ENCODE measurements around the gene CDH2. TPM values are rescaled to one million over a fixed set of nuclear protein-coding genes. Genes with fewer than 3 reads are reported as not detected.

Gene CDH2
- total and polyA plus RNA-seq, 2 experiments from 2014 or later, result 14.7 to 36.9 TPM

- Histone ChIP-seq H3K9me2 (ENCODE audit: insufficient read depth) (no peaks in the 10 kb centered on the region), H3K4me1 (ENCODE audit: insufficient read depth) (peaks cover 52% of the 10 kb centered on the region), H4K20me1 (replicated peaks; ENCODE audit: insufficient read depth) (no peaks in the 10 kb centered on the region), H3K79me2 (replicated peaks; ENCODE audit: insufficient read depth) (no peaks in the 10 kb centered on the region), H3K4me3 (no peak overlapping the region), H3F3A (replicated peaks; ENCODE audit: low read depth) (no peaks in the 10 kb centered on the region), H3K27ac (ENCODE audit: low read depth) (no peak overlapping the region), H3K27me3 (ENCODE audit: insufficient read depth) (no peaks in the 10 kb centered on the region), H3K36me3 (ENCODE audit: insufficient read depth) (no peaks in the 10 kb centered on the region), H3K4me2 (peak overlapping the region; percentile 33; the same call in 1 of the 2 replicates), H2AFZ (no peak overlapping the region)
- Mint-ChIP-seq H3K4me3 (no peak overlapping the region), H3K27ac (peak overlapping the region; percentile 70; the same call in 1 of the 2 replicates), H3K9me3 (no peaks in the 10 kb centered on the region), H3K27me3 (ENCODE audit: insufficient read depth, low read depth, poor library complexity) (no peaks in the 10 kb centered on the region), H3K4me1 (peaks cover 37% of the 10 kb centered on the region), H3K36me3 (ENCODE audit: low read depth) (no peaks in the 10 kb centered on the region)
- no peak for TF ChIP-seq ETS1 (IDR thresholded peaks at IDR 0.05)
- no peak for TF ChIP-seq STAT1 (IDR thresholded peaks at IDR 0.05; ENCODE audit: unreplicated experiment)
- no peak for TF ChIP-seq EZH2phosphoT487 (IDR thresholded peaks at IDR 0.05; ENCODE audit: unreplicated experiment)
- TF ChIP-seq ZNF114 (CRISPR knock-in tag; IDR thresholded peaks at IDR 0.05), result no peak
- TF ChIP-seq ZNF462 (CRISPR knock-in tag; IDR thresholded peaks at IDR 0.05), result no peak
- TF ChIP-seq, protein P1, sequence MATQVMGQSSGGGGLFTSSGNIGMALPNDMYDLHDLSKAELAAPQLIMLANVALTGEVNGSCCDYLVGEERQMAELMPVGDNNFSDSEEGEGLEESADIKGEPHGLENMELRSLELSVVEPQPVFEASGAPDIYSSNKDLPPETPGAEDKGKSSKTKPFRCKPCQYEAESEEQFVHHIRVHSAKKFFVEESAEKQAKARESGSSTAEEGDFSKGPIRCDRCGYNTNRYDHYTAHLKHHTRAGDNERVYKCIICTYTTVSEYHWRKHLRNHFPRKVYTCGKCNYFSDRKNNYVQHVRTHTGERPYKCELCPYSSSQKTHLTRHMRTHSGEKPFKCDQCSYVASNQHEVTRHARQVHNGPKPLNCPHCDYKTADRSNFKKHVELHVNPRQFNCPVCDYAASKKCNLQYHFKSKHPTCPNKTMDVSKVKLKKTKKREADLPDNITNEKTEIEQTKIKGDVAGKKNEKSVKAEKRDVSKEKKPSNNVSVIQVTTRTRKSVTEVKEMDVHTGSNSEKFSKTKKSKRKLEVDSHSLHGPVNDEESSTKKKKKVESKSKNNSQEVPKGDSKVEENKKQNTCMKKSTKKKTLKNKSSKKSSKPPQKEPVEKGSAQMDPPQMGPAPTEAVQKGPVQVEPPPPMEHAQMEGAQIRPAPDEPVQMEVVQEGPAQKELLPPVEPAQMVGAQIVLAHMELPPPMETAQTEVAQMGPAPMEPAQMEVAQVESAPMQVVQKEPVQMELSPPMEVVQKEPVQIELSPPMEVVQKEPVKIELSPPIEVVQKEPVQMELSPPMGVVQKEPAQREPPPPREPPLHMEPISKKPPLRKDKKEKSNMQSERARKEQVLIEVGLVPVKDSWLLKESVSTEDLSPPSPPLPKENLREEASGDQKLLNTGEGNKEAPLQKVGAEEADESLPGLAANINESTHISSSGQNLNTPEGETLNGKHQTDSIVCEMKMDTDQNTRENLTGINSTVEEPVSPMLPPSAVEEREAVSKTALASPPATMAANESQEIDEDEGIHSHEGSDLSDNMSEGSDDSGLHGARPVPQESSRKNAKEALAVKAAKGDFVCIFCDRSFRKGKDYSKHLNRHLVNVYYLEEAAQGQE (IDR thresholded peaks at IDR 0.05; ENCODE audit: unreplicated experiment), result no peak
- TF ChIP-seq NANOG (IDR thresholded peaks at IDR 0.05; ENCODE audit: borderline replicate concordance), result no peak
- TF ChIP-seq, protein P2, sequence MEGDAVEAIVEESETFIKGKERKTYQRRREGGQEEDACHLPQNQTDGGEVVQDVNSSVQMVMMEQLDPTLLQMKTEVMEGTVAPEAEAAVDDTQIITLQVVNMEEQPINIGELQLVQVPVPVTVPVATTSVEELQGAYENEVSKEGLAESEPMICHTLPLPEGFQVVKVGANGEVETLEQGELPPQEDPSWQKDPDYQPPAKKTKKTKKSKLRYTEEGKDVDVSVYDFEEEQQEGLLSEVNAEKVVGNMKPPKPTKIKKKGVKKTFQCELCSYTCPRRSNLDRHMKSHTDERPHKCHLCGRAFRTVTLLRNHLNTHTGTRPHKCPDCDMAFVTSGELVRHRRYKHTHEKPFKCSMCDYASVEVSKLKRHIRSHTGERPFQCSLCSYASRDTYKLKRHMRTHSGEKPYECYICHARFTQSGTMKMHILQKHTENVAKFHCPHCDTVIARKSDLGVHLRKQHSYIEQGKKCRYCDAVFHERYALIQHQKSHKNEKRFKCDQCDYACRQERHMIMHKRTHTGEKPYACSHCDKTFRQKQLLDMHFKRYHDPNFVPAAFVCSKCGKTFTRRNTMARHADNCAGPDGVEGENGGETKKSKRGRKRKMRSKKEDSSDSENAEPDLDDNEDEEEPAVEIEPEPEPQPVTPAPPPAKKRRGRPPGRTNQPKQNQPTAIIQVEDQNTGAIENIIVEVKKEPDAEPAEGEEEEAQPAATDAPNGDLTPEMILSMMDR (conservative IDR thresholded peaks at IDR 0.05; ENCODE audit: low read depth in 2 of 2), result no peak
- no peak for TF ChIP-seq ZNF331 (CRISPR knock-in tag; IDR thresholded peaks at IDR 0.05; ENCODE audit: low read depth)
- ATAC-seq, result no peak
- no peak for DNase-seq (ENCODE audit: low spot score)
Observed at GRCh38 chr18:28048612-28049011, 128.3 kb downstream of the CDH2 start.
